Lower lobe of right lung (tissue), 2 donors: ENCODE data around the gene GAL3ST2. TPM values are rescaled to one million over a fixed set of nuclear protein-coding genes. Genes with fewer than 3 reads are reported as not detected.
A peak's percentile ranks its signal among the peaks of the same experiment; 100 is the strongest.
"Not testable (repeated sequence)": the region's sequence is repeated elsewhere in the genome, so short reads cannot be mapped to it uniquely, and the experiment has no call there.

Experiments used
- ATAC-seq, 2 donors: fragments of 200-7000 bp; cut with Tn5 transposase; one replicate each; pipeline ENCODE4 v1.9.1; 2020 to 2022; ENCODE audit warnings: mild to moderate bottlenecking in 2 of 2, moderate library complexity in 2 of 2
- DNase-seq: peaks from one replicate; pipeline ENCODE4 v3.0.0-alpha.2; 2020
- H3K27ac ChIP-seq: fragments of 200-600 bp; one replicate; pipeline ENCODE4 v1.8.0; 2022
- H3K27me3 ChIP-seq: fragments of 200-600 bp; one replicate; pipeline ENCODE4 v1.8.0; 2022; ENCODE audit warnings: low read depth
- H3K36me3 ChIP-seq: fragments of 200-600 bp; one replicate; pipeline ENCODE4 v1.8.0; 2022; ENCODE audit warnings: mild to moderate bottlenecking
- H3K4me1 ChIP-seq: fragments of 200-600 bp; one replicate; pipeline ENCODE4 v1.8.0; 2022
- H3K4me3 ChIP-seq: fragments of 200-600 bp; one replicate; pipeline ENCODE4 v1.8.0; 2022; ENCODE audit warnings: mild to moderate bottlenecking
- H3K9me3 ChIP-seq: fragments of 200-600 bp; one replicate; pipeline ENCODE4 v1.8.0; 2022
- CTCF ChIP-seq: fragments of 200-600 bp; IDR thresholded peaks from one replicate; pipeline ENCODE4 v1.8.0; 2022; ENCODE audit warnings: antibody characterized with exemption, mild to moderate bottlenecking
- intact Hi-C: fragments of 100-400 bp; cut with DNase I; formaldehyde crosslinking; loops from one replicate; pipeline ENCODE4 v1.11.0; 2022
- total RNA-seq: library from RNA; stranded (reverse); fragmentation: NEBNext Ultra II Directional; extraction: Animal tissue kit (Norgen Biotek cat#: 25700); gene quantifications from one replicate; pipeline ENCODE4 v1.2.1, GENCODE V29; 2021
- donor health status: DM: no; HTN: yes; CAD: no; lungs with severe emphysema.

Gene GAL3ST2
- total RNA-seq, 1 donor from 2014 or later: not detected

- Histone ChIP-seq H3K4me1 (peaks cover 5% of the 10 kb centered on the region), H3K27ac (no peak overlapping the region), H3K9me3 (no peaks in the 10 kb centered on the region), H3K27me3 (peaks cover 41% of the 10 kb centered on the region), H3K36me3 (no peaks in the 10 kb centered on the region), H3K4me3 (no peak overlapping the region)
- ATAC-seq (peak in 1 of 2 donors; percentile 4), DNase-seq (no peak)
- TF ChIP-seq CTCF: no peak
- intact Hi-C loops: no loop called here
Observed at GRCh38 chr2:241775223-241776177, 1.1 kb upstream of the GAL3ST2 start.

- ATAC-seq (no peak), DNase-seq (no peak)
- Histone ChIP-seq H3K27ac (no peak overlapping the region), H3K27me3 (peaks cover 35% of the 10 kb centered on the region), H3K4me1 (no peaks in the 10 kb centered on the region), H3K9me3 (no peaks in the 10 kb centered on the region), H3K36me3 (no peaks in the 10 kb centered on the region), H3K4me3 (no peak overlapping the region)
- intact Hi-C loops: no loop called here
- no peak for TF ChIP-seq CTCF
Observed at GRCh38 chr2:241777170-241777685, 606 bp downstream of the GAL3ST2 start.

- Histone ChIP-seq H3K4me3 (no peak overlapping the region), H3K27ac (no peak overlapping the region), H3K4me1 (no peaks in the 10 kb centered on the region), H3K36me3 (no peaks in the 10 kb centered on the region), H3K9me3 (no peaks in the 10 kb centered on the region), H3K27me3 (peaks cover 35% of the 10 kb centered on the region)
- ATAC-seq: peak in 1 of 2 donors; percentile 19
- no peak for TF ChIP-seq CTCF
- intact Hi-C loops: no loop called here
- no peak for DNase-seq
Observed at GRCh38 chr2:241777686-241778627, 1.3 kb downstream of the GAL3ST2 start.

- no peak overlapping the region for H3K4me3 ChIP-seq
- peaks cover 5% of the 10 kb centered on the region for H3K27me3 ChIP-seq
- ATAC-seq: no peak
- no peak overlapping the region for H3K27ac ChIP-seq
- no peak for DNase-seq
- TF ChIP-seq CTCF: no peak
- intact Hi-C loops: no loop called here
- H3K36me3 ChIP-seq: no peaks in the 10 kb centered on the region
- H3K9me3 ChIP-seq: no peaks in the 10 kb centered on the region
- H3K4me1 ChIP-seq: no peaks in the 10 kb centered on the region
Observed at GRCh38 chr2:241780939-241781569, 4.4 kb downstream of the GAL3ST2 start.

- H3K36me3 ChIP-seq, ATAC-seq, H3K4me1 ChIP-seq: not testable (repeated sequence)
Observed at GRCh38 chr2:241782053-241782452, 5.4 kb downstream of the GAL3ST2 start.

More at GRCh38 chr2:241782053-241782452, 5.4 kb downstream of the GAL3ST2 start:
- DNase-seq, H3K27ac ChIP-seq, H3K4me3 ChIP-seq, intact Hi-C loops, H3K9me3 ChIP-seq, H3K27me3 ChIP-seq: not testable (repeated sequence)
